ENCODE measurements around the gene PDE11A.

PDE11A gene

DNA sequence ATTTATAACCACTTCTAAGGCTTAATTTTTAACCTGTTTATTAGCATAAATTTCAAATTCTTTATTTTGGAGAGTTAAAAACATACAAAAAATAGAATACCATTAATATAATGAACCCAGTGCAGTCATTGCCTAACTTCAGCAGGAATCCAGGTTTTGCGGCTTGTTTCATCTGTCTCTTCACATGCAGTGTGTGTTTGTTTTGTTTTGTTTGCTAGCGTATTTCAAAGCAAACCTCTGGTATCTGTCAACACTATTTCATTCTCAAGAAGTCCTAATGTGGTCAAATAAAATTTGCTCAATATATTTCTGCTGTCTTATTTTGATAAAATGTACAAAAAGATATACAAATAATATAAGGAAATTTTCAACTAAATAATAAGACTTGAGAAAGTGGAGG, 351.5 kb downstream of the PDE11A start:
- ChIA-PET CTCF (no interaction called here), POLR2A (interaction anchor here (1.0 kb wide), 1 partner anchor 85 kb away, joined by 4 read pairs; no protein-coding TSS in a partner anchor)
- no peak for DNase-seq (ENCODE audit: extremely low spot score)
- no peak for TF ChIP-seq FOXM1 (IDR thresholded peaks at IDR 0.05; ENCODE audit: borderline replicate concordance)
- TF ChIP-seq PKNOX1 (IDR thresholded peaks at IDR 0.05) = peak; percentile 24; the same call in 1 of the 2 replicates

DNA sequence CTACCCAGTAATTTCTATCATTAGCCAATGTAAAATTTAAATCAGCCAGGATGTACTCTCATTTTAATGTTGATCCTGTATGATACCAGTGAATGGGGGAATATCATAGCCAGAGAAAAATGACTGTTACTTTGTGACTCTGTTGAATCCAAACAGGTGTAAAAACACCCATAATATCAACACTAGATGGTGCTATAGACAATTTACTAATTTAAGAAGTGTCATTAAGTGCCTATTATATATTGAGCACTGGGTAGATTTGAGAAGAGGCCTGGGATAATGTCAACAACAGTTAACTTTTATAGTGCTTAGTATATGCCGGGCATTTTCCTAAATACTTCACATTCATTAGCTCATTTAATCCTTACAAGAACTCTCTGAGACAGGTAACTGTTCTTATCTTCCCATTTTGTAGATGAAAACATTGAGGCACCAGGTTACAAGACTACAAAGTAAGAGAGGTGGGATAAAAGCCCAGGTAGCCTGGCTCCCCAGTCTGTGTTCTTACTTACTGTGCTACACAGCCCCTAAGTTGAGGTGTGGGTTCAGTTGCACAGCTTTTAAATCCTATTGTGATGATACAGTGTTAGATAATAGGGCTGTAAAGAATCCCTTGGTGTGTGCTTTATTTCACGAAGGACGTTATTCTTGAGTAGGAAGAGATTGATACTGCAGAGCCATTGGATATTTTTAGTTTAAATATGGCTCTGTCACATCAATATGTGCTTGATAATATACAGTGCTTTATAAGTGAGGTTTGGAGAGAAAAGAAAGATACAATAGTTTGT, 354.6 kb downstream of the PDE11A start:
- TF ChIP-seq SUZ12 (IDR thresholded peaks at IDR 0.05) = no peak
- no peak for TF ChIP-seq TARDBP (IDR thresholded peaks at IDR 0.05)
- no peak for TF ChIP-seq L3MBTL2 (conservative IDR thresholded peaks at IDR 0.05)
- no peak for TF ChIP-seq ELF4 (IDR thresholded peaks at IDR 0.05)
- no peak for TF ChIP-seq LEF1 (IDR thresholded peaks at IDR 0.05; ENCODE audit: borderline replicate concordance)
- no peak for TF ChIP-seq NFRKB (IDR thresholded peaks at IDR 0.05)
- no peak for TF ChIP-seq BHLHE40 (IDR thresholded peaks at IDR 0.05; ENCODE audit: borderline replicate concordance)
- no peak for TF ChIP-seq CTBP1 (IDR thresholded peaks at IDR 0.05; ENCODE audit: borderline replicate concordance)
- no peak for TF ChIP-seq HDGF (IDR thresholded peaks at IDR 0.05; ENCODE audit: borderline replicate concordance)
- no peak for TF ChIP-seq FOXK2 (IDR thresholded peaks at IDR 0.05)
- no peak for TF ChIP-seq SP1 (IDR thresholded peaks at IDR 0.05)
- TF ChIP-seq FOXA1 (IDR thresholded peaks at IDR 0.05) = no peak
- no peak for TF ChIP-seq ZNF384 (IDR thresholded peaks at IDR 0.05)
- TF ChIP-seq ARNT (IDR thresholded peaks at IDR 0.05) = no peak
- TF ChIP-seq PKNOX1 (IDR thresholded peaks at IDR 0.05) = no peak
- TF ChIP-seq FOXM1 (IDR thresholded peaks at IDR 0.05; ENCODE audit: borderline replicate concordance) = no peak
- DNase-seq (ENCODE audit: extremely low spot score) = no peak
- ChIA-PET CTCF (interaction anchor here (0.5 to 0.6 kb wide), 2 partner anchors 302 to 446 kb away, joined by 3 to 4 read pairs; no protein-coding TSS in a partner anchor), POLR2A (no interaction called here)

DNA sequence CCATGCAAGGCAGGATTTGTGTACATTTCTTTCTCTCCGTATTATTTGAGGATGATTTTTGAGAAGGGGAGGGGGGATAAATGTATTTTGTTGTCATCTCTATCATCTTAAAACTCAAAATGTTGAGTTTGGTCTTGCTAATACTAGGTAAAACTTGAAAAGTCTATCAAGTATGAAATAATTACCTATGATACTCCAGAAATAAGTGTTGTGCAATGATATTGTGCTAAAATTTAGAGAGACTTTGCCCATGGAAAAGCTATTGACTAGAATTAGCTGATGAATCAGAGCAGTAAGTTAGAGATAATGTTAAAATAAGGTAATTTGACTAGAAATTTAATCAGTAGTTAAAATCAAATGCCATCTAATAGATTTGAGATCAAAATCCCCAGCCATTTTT, 356.1 kb downstream of the PDE11A start:
- no peak for DNase-seq (ENCODE audit: extremely low spot score)
- POLR2A ChIA-PET = no interaction called here
- CTCF ChIA-PET = no interaction called here
- TF ChIP-seq NFRKB (IDR thresholded peaks at IDR 0.05) = no peak
- TF ChIP-seq FOXA1 (IDR thresholded peaks at IDR 0.05) = no peak
- TF ChIP-seq ELF4 (IDR thresholded peaks at IDR 0.05) = no peak
- no peak for TF ChIP-seq CTBP1 (IDR thresholded peaks at IDR 0.05; ENCODE audit: borderline replicate concordance)
- TF ChIP-seq ZNF384 (IDR thresholded peaks at IDR 0.05) = no peak
- TF ChIP-seq HDGF (IDR thresholded peaks at IDR 0.05; ENCODE audit: borderline replicate concordance) = no peak
- TF ChIP-seq L3MBTL2 (conservative IDR thresholded peaks at IDR 0.05) = no peak
- no peak for TF ChIP-seq TARDBP (IDR thresholded peaks at IDR 0.05)
- no peak for TF ChIP-seq LEF1 (IDR thresholded peaks at IDR 0.05; ENCODE audit: borderline replicate concordance)
- no peak for TF ChIP-seq FOXK2 (IDR thresholded peaks at IDR 0.05)
- no peak for TF ChIP-seq PKNOX1 (IDR thresholded peaks at IDR 0.05)

- no peak for DNase-seq (ENCODE audit: extremely low spot score)
- POLR2A ChIA-PET = no interaction called here
- TF ChIP-seq FOXM1 (IDR thresholded peaks at IDR 0.05; ENCODE audit: borderline replicate concordance) (no peak), LEF1 (IDR thresholded peaks at IDR 0.05; ENCODE audit: borderline replicate concordance) (no peak), NFRKB (IDR thresholded peaks at IDR 0.05) (no peak), TARDBP (IDR thresholded peaks at IDR 0.05) (no peak), SP1 (IDR thresholded peaks at IDR 0.05) (no peak), HDGF (IDR thresholded peaks at IDR 0.05; ENCODE audit: borderline replicate concordance) (no peak), ARNT (IDR thresholded peaks at IDR 0.05) (no peak), L3MBTL2 (conservative IDR thresholded peaks at IDR 0.05) (no peak)
Observed at GRCh38 chr2:177715771-177716170, 356.8 kb downstream of the PDE11A start.

DNA sequence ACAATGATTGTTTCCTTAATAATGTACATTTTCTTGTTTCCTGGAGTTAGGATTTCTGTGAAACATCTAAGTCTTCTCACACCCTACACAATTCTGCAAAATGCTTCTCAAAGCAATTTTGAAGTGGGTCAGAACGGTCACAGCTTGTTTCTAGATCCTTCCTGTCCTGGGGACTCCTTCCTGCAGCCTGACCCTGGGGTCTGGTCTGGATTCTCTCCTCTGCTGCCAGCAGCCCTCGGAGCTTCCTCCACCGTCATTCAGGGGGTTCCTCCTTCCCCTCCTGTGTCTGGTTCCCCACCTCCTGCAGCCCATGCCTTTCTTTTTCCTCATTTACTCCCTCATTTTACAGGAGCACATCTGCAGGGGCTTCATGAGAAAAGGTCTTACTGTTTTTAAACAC, 357.9 kb downstream of the PDE11A start:
- CTCF ChIA-PET = no interaction called here
- POLR2A ChIA-PET = no interaction called here
- TF ChIP-seq FOXA1 (IDR thresholded peaks at IDR 0.05) (no peak), LEF1 (IDR thresholded peaks at IDR 0.05; ENCODE audit: borderline replicate concordance) (no peak), FOXK2 (IDR thresholded peaks at IDR 0.05) (no peak), L3MBTL2 (conservative IDR thresholded peaks at IDR 0.05) (no peak), ARNT (IDR thresholded peaks at IDR 0.05) (no peak), PKNOX1 (IDR thresholded peaks at IDR 0.05) (no peak), HDGF (IDR thresholded peaks at IDR 0.05; ENCODE audit: borderline replicate concordance) (no peak), TARDBP (IDR thresholded peaks at IDR 0.05) (no peak), ELF4 (IDR thresholded peaks at IDR 0.05) (no peak), CTBP1 (IDR thresholded peaks at IDR 0.05; ENCODE audit: borderline replicate concordance) (no peak)
- no peak for DNase-seq (ENCODE audit: extremely low spot score)

More at GRCh38 chr2:177715771-177716170, 356.8 kb downstream of the PDE11A start:
- CTCF ChIA-PET = no interaction called here

DNA sequence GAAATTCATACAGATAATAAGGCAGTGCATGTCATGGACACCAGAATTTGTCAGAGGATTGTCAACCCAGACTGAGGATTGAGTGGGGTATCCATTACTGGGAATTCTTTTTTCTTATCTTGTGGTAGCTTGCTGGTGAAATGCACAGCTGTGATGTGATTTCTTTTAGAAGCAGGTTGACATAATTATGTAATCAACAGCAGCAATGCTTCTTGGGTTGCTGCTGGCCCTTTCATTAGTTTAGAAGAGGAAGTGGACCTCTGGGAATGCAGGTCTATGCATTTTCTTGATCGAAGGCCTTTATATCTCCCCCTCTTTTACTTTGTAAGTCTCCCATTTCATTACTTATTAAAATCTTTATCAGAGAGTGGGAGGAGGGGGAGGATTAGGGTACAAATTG, 360.1 kb downstream of the PDE11A start:
- ChIA-PET CTCF (no interaction called here), POLR2A (no interaction called here)
- TF ChIP-seq NFRKB (IDR thresholded peaks at IDR 0.05) (no peak), ELF4 (IDR thresholded peaks at IDR 0.05) (no peak), L3MBTL2 (conservative IDR thresholded peaks at IDR 0.05) (no peak), ZNF384 (IDR thresholded peaks at IDR 0.05) (no peak)
- DNase-seq (ENCODE audit: extremely low spot score) = no peak
